HepG2 (cell line): ENCODE measurements around the gene VEZF1. TPM values are rescaled to one million over a fixed set of nuclear protein-coding genes. Genes with fewer than 3 reads are reported as not detected.
A peak's percentile ranks its signal among the peaks of the same experiment; 100 is the strongest.

ENCODE experiments used
- ATAC-seq: fragments of 200-7000 bp; cut with Tn5 transposase; 3 replicates; pipeline ENCODE4 v1.9.1; 2020; ENCODE audit warnings: mild to moderate bottlenecking, moderate library complexity
- BruUV-seq: library from RNA; stranded (reverse); fragments of 400-500 nt; replicated peaks from 2 replicates; lab custom pipeline; 2021; lab: Mats Ljungman, UMichigan
- CTCF ChIA-PET: fragments of 300-600 bp; formaldehyde crosslinking; extraction: SDS; loops from one replicate; lab custom pipeline; 2021; ENCODE audit warnings: low total read pairs, inconsistent platforms, low intra/inter-chr PET ratio; lab: Yijun Ruan, JAX
- POLR2A ChIA-PET: fragments of 350-600 bp; sonication (Branson Sonifier 250); formaldehyde crosslinking; loops from one replicate; lab custom pipeline; 2020; ENCODE audit warnings: antibody characterized with exemption, inconsistent platforms; lab: Yijun Ruan, JAX
- DNase-seq: peaks from one replicate; pipeline ENCODE4 v3.0.0-alpha.2; 2015; ENCODE audit warnings: low spot score
- FAIRE-seq: peaks from 3 replicates; lab custom pipeline; 2011; peaks lifted over from hg19 to GRCh38; lab: Jason Lieb, UNC
- H2AFZ ChIP-seq: one replicate; pipeline ENCODE4 v1.6.1; 2011; ENCODE audit warnings: low read length, inconsistent platforms
- H3K27ac ChIP-seq: fragments of 300-600 bp; 3 replicates; pipeline ENCODE4 v1.8.0; 2011; ENCODE audit warnings: mixed run types, mild to moderate bottlenecking, mixed read lengths, low read length, inconsistent platforms; ENCODE audit not compliant: insufficient read depth; ENCODE audit errors: extremely low read length
- H3K27me3 ChIP-seq, 2 experiments: fragments of 200-600 bp in 1 of 2; 2 replicates in 1 of 2; 3 replicates in 1 of 2; pipeline versions ENCODE4 v1.6.0 to v1.8.0; 2011; ENCODE audit warnings: low read length in 2 of 2, mild to moderate bottlenecking in 2 of 2, moderate library complexity in 2 of 2, inconsistent platforms in 1 of 2; ENCODE audit not compliant: insufficient read depth in 2 of 2, control insufficient read depth in 1 of 2
- H3K36me3 ChIP-seq, 2 experiments: fragments of 200-600 bp in 1 of 2; replicated peaks in 1 of 2; 2 replicates in 1 of 2; 3 replicates in 1 of 2; pipeline versions ENCODE4 v1.5.1 to v1.8.0; 2011; ENCODE audit warnings: low read length in 2 of 2, inconsistent platforms in 1 of 2; ENCODE audit not compliant: insufficient read depth in 2 of 2, control insufficient read depth in 1 of 2
- H3K4me1 ChIP-seq: 2 replicates; pipeline ENCODE4 v1.5.1; 2012; ENCODE audit warnings: low read length, inconsistent platforms; ENCODE audit not compliant: insufficient read depth
- H3K4me2 ChIP-seq: 2 replicates; pipeline ENCODE4 v1.6.0; 2011; ENCODE audit warnings: low read depth, low read length, inconsistent platforms
- H3K4me3 ChIP-seq, 3 experiments: fragments of 200-600 bp in 1 of 3; sonication (generic), shearing (Covaris generic) in 1 of 3; replicated peaks in 1 of 3; 2 replicates each; pipeline ENCODE4 v1.5.1; 2011 to 2016; ENCODE audit warnings: low read length in 3 of 3, inconsistent platforms in 2 of 3, low read depth in 2 of 3, mild to moderate bottlenecking in 2 of 3, control low read depth in 1 of 3, mixed read lengths in 1 of 3; ENCODE audit not compliant: insufficient read depth in 1 of 3
- H3K79me2 ChIP-seq: one replicate; pipeline ENCODE4 v1.6.1; 2011; ENCODE audit warnings: low read length, inconsistent platforms; ENCODE audit not compliant: insufficient read depth
- H3K9ac ChIP-seq: 2 replicates; pipeline ENCODE4 v1.6.0; 2011; ENCODE audit warnings: mild to moderate bottlenecking, low read depth, low read length, inconsistent platforms; ENCODE audit not compliant: insufficient read depth
- H3K9me3 ChIP-seq: 2 replicates; pipeline ENCODE4 v1.5.1; 2012; ENCODE audit warnings: mild to moderate bottlenecking, low read length
- H4K20me1 ChIP-seq: 2 replicates; pipeline ENCODE4 v1.6.0; 2011; ENCODE audit warnings: inconsistent platforms, mild to moderate bottlenecking, low read length, moderate library complexity; ENCODE audit not compliant: insufficient read depth
- CTCF ChIP-seq: sonication (generic); formaldehyde crosslinking; IDR thresholded peaks from 2 replicates; pipeline ENCODE4 v1.5.0; 2020; ENCODE audit warnings: mild to moderate bottlenecking, missing genetic modification reagents, moderate library complexity
- GATAD1 ChIP-seq: IDR thresholded peaks from 2 replicates; pipeline ENCODE4 v1.6.1; 2016; ENCODE audit warnings: missing genetic modification reagents, missing compliant biosample characterization
- GATAD2A ChIP-seq: IDR thresholded peaks from 2 replicates; pipeline ENCODE4 v1.6.1; 2016
- KLF12 ChIP-seq: sonication (generic); formaldehyde crosslinking; IDR thresholded peaks from 2 replicates; pipeline ENCODE4 v1.4.0; 2020; ENCODE audit warnings: missing genetic modification reagents, borderline replicate concordance
- MYC ChIP-seq: sonication (generic); formaldehyde crosslinking; IDR thresholded peaks from 2 replicates; pipeline ENCODE4 v1.9.0; 2021; ENCODE audit warnings: missing genetic modification reagents, borderline replicate concordance
- PHF21A ChIP-seq: sonication (generic); formaldehyde crosslinking; IDR thresholded peaks from 2 replicates; pipeline ENCODE4 v1.5.0; 2020; ENCODE audit warnings: mild to moderate bottlenecking, missing genetic modification reagents
- SIN3A ChIP-seq: IDR thresholded peaks from 2 replicates; pipeline ENCODE4 v1.6.1; 2011; ENCODE audit warnings: low read depth, mild to moderate bottlenecking, control low read depth, low read length, borderline replicate concordance
- THAP9 ChIP-seq: sonication (generic); formaldehyde crosslinking; IDR thresholded peaks from 2 replicates; pipeline ENCODE4; 2020; ENCODE audit warnings: missing genetic modification reagents, mild to moderate bottlenecking, borderline replicate concordance
- ZNF441 ChIP-seq: sonication (generic); formaldehyde crosslinking; IDR thresholded peaks from 2 replicates; pipeline ENCODE4 v1.7.0; 2021; ENCODE audit warnings: missing genetic modification reagents, borderline replicate concordance
- ZNF83 ChIP-seq: sonication (generic); formaldehyde crosslinking; IDR thresholded peaks from 2 replicates; pipeline ENCODE4 v1.4.0; 2020; ENCODE audit warnings: missing genetic modification reagents, mild to moderate bottlenecking, borderline replicate concordance
- WGBS: methylation state at CpG from one replicate; pipeline ENCODE4 v1.1.6; 2017; ENCODE audit warnings: low lambda C conversion rate; 5-methylcytosine and 5-hydroxymethylcytosine counted together
- in situ Hi-C: cut with HindIII; loops from 2 replicates; pipeline ENCODE4 v1.10.0; 2017; ENCODE audit warnings: low pct_unique_long_range_greater_than_20kb; ENCODE audit not compliant: extremely low pct_ligation_motif_present
- intact Hi-C: fragments of 100-400 bp; cut with micrococcal nuclease; formaldehyde crosslinking; loops from one replicate; pipeline ENCODE4 v1.10.0; 2022; ENCODE audit not compliant: unreplicated experiment
- polyA plus RNA-seq, 8 experiments: library from polyadenylated mRNA; depleted of rRNA in 3 of 8; stranded (reverse) in 7 of 8; unstranded in 1 of 8; fragments of >200 nt; fragmentation: Illumina TruSeq in 4 of 8; extraction: Trizol in 4 of 8; gene quantifications; 2 replicates each; pipeline versions ENCODE4 v1.2.1 to v1.2.3, GENCODE V29; 2011 to 2016; ENCODE audit warnings: low read depth in 4 of 8, missing spikeins in 1 of 8, mixed read lengths in 1 of 8; ENCODE audit not compliant: insufficient read depth in 1 of 8
- total RNA-seq, 5 experiments: library from RNA; depleted of rRNA; stranded (reverse); fragments of >200 nt; fragmentation: Illumina TruSeq; extraction: Trizol; gene quantifications; 2 replicates each; pipeline ENCODE4 v1.2.3, GENCODE V29; 2016; ENCODE audit warnings: low read depth in 1 of 5

Gene VEZF1
- total and polyA plus RNA-seq, 2 of the 13 experiments (the other 11 are each of a cell fraction or from before 2014, with no cell fraction given): 45.9 to 49.7 TPM

GRCh38 chr17:57956291-57957119 is 31.5 kb downstream of the VEZF1 start:
- DNase-seq: no peak
- CTCF ChIA-PET: no interaction called here

GRCh38 chr17:57955183-57955931 is 32.7 kb downstream of the VEZF1 start, which contains the start of gene CUEDC1:
CUEDC1 (minus strand) TSS chr17:57955412; CDS start chr17:57885564, 69,848 bp downstream.
- no TSS peak for BruUV-seq
- Histone ChIP-seq H3K27ac (peak within 1 kb of the TSS; percentile 15), H3K36me3 (no peaks in the 10 kb centered on the region), H3K27me3 (peaks cover 16 to 39% of the 10 kb centered on the region in 2 experiments), H4K20me1 (no peaks in the 10 kb centered on the region), H3K4me2 (peak within 1 kb of the TSS; percentile 100), H2AFZ (no peak within 1 kb of the TSS), H3K4me1 (peaks cover 65% of the 10 kb centered on the region), H3K9me3 (no peaks in the 10 kb centered on the region), H3K9ac (peak within 1 kb of the TSS; percentile 84), H3K4me3 (peak within 1 kb of the TSS; percentile 71 to 92 (median 73)), H3K79me2 (no peaks in the 10 kb centered on the region)
- intact Hi-C loops: loop anchor here (2.0 kb wide), 1 partner anchor 15 kb away; no protein-coding TSS in a partner anchor
- ATAC-seq (peak; percentile 75), DNase-seq (no peak), FAIRE-seq (no peak)
- POLR2A ChIA-PET: interaction anchor here (0.6 to 6.6 kb wide), 12 partner anchors 8 to 94 kb away, joined by 3 to 35 read pairs (median 5); partner anchors contain the start of gene SRSF1
- in situ Hi-C loops: no loop called here
- CTCF ChIA-PET: interaction anchor here (1.3 kb wide), 1 partner anchor 98 kb away, joined by 3 read pairs; no protein-coding TSS in a partner anchor
- WGBS: under 1% methylated on average over 16 of the region's 79 CpGs
- 0 out of 2 replicates have a peak, but pooled peaks have one; percentile 0 for TF ChIP-seq PHF21A
- peak; percentile 44; the same call in 1 of the 2 replicates for TF ChIP-seq SIN3A
- TF ChIP-seq ZNF83 (CRISPR knock-in tag): 0 out of 2 replicates have a peak, but pooled peaks have one; percentile 54
- TF ChIP-seq MYC (CRISPR knock-in tag): 0 out of 2 replicates have a peak, but pooled peaks have one; percentile 39
- 0 out of 2 replicates have a peak, but pooled peaks have one; percentile 12 for TF ChIP-seq GATAD1 (CRISPR knock-in tag)
- TF ChIP-seq THAP9: 0 out of 2 replicates have a peak, but pooled peaks have one; percentile 21
- TF ChIP-seq CTCF (CRISPR knock-in tag): peak; percentile 52
- no peak for TF ChIP-seq KLF12 (CRISPR knock-in tag)

More at GRCh38 chr17:57956291-57957119, 31.5 kb downstream of the VEZF1 start:
- in situ Hi-C loops: no loop called here
- ATAC-seq (no peak), FAIRE-seq (no peak)
- H3K27ac ChIP-seq: no peak overlapping the region
- H3K4me2 ChIP-seq: peak overlapping the region; percentile 100; the same call in 1 of the 2 replicates
- peak; percentile 87 for TF ChIP-seq ZNF441
- no peak for TF ChIP-seq GATAD2A (CRISPR knock-in tag)
- no peak overlapping the region for H2AFZ ChIP-seq
- no peaks in the 10 kb centered on the region for H4K20me1 ChIP-seq
- no TSS peak for BruUV-seq
- peaks cover 65% of the 10 kb centered on the region for H3K4me1 ChIP-seq
- intact Hi-C loops: loop anchor here (2.0 kb wide), 1 partner anchor 30 kb away; no protein-coding TSS in a partner anchor
- peak overlapping the region in 1 of 3 experiments; percentile 92; a peak in 1 of 6 replicates for H3K4me3 ChIP-seq
- no peaks in the 10 kb centered on the region for H3K9me3 ChIP-seq
- H3K27me3 ChIP-seq: peaks cover 16 to 44% of the 10 kb centered on the region in 2 experiments
- WGBS: 21% methylated on average over 11 of the region's 13 CpGs
- H3K36me3 ChIP-seq: no peaks in the 10 kb centered on the region
- H3K79me2 ChIP-seq: no peaks in the 10 kb centered on the region
- no peak overlapping the region for H3K9ac ChIP-seq
- POLR2A ChIA-PET: interaction anchor here (0.9 to 6.6 kb wide), 7 partner anchors 10 to 95 kb away, joined by 3 to 35 read pairs (median 5); partner anchors contain the start of gene SRSF1
